ENCODE results near the gene CYB5RL. TPM values are rescaled to one million over a fixed set of nuclear protein-coding genes. Genes with fewer than 3 reads are reported as not detected.
A peak's percentile ranks its signal among the peaks of the same experiment; 100 is the strongest.

CYB5RL gene
- total RNA-seq: 1 to 10 TPM; 7.9 to 9.0 TPM
- polyA plus RNA-seq: 1 to 10 TPM; 2.2 to 2.5 TPM
- long read RNA-seq, donor 1: 0 reads
- long read RNA-seq, donor 2: 0 reads
- long read RNA-seq, donor 3: 0 reads
- long read RNA-seq, donor 4: 0 reads
- long read RNA-seq, donor 5: 0 reads

- Histone ChIP-seq H3K27ac (ENCODE audit: low read depth in 1 of 2, low read length in 1 of 2) (peak within 1 kb of the TSS; percentile 62 to 84), H3K9ac (ENCODE audit: insufficient read depth in 1 of 2, low read length in 2 of 2) (peak within 1 kb of the TSS; percentile 80 to 86), H3K27me3 (ENCODE audit: control insufficient read depth in 3 of 3, insufficient read depth in 3 of 3, low read length in 2 of 3) (no peaks in the 10 kb centered on the region), H3K36me3 (ENCODE audit: control insufficient read depth in 4 of 4, insufficient read depth in 4 of 4, low read length in 4 of 4) (peaks cover 1 to 9% (median 7%) of the 10 kb centered on the region in 4 donors), H3K4me1 (ENCODE audit: control insufficient read depth in 5 of 5, insufficient read depth in 5 of 5, low read length in 5 of 5) (peaks cover 0 to 19% (median 3%) of the 10 kb centered on the region in 5 donors), H3K9me3 (ENCODE audit: control insufficient read depth in 4 of 4, insufficient read depth in 3 of 4, low read length in 3 of 4) (no peaks in the 10 kb centered on the region), H3K4me3 (peak within 1 kb of the TSS; percentile 85)
- 0% methylated on average over 51 of the region's 51 CpGs for WGBS, 2 donors
- DNase-seq (peak; percentile 93 to 99 (median 96)), ATAC-seq (ENCODE audit: insufficient read depth, low FRiP score) (peak; percentile 98)
- TF ChIP-seq CTCF (IDR thresholded peaks at IDR 0.05; ENCODE audit: control extremely low read depth, extremely low read depth): no peak
Measured at GRCh38 chr1:54199765-54200518, at the start of gene CYB5RL, which contains the start of gene MRPL37. Gene CYB5RL, minus strand, starts transcription at chr1:54200030. Its CDS starts 4,414 bp downstream, at chr1:54195616. Gene MRPL37, plus strand, starts transcription at chr1:54200167. Its CDS starts 77 bp downstream, at chr1:54200244.

- H3K4me3 ChIP-seq: no peak overlapping the region
- ATAC-seq (ENCODE audit: insufficient read depth, low FRiP score): no peak
- WGBS, 2 donors: 77 to 84% methylated on average over 4 of the region's 4 CpGs
Measured at GRCh38 chr1:54248966-54249365, 49.1 kb upstream of the CYB5RL start.

GRCh38 chr1:54247863-54248515, 48.2 kb upstream of the CYB5RL start:
- Histone ChIP-seq H3K27me3 (ENCODE audit: control insufficient read depth in 3 of 3, insufficient read depth in 3 of 3, low read length in 2 of 3) (no peaks in the 10 kb centered on the region), H3K4me3 (no peak overlapping the region), H3K9ac (ENCODE audit: insufficient read depth in 1 of 2, low read length in 2 of 2) (no peak overlapping the region), H3K27ac (ENCODE audit: low read depth in 1 of 2, low read length in 1 of 2) (no peak overlapping the region), H3K9me3 (ENCODE audit: control insufficient read depth in 4 of 4, insufficient read depth in 3 of 4, low read length in 3 of 4) (no peaks in the 10 kb centered on the region), H3K36me3 (ENCODE audit: control insufficient read depth in 4 of 4, insufficient read depth in 4 of 4, low read length in 4 of 4) (peaks cover 0 to 25% (median 17%) of the 10 kb centered on the region in 4 donors), H3K4me1 (ENCODE audit: control insufficient read depth in 5 of 5, insufficient read depth in 5 of 5, low read length in 5 of 5) (peaks cover 0 to 3% (median 0%) of the 10 kb centered on the region in 5 donors)
- no peak for DNase-seq
- no peak for ATAC-seq (ENCODE audit: insufficient read depth, low FRiP score)
- TF ChIP-seq CTCF (IDR thresholded peaks at IDR 0.05; ENCODE audit: control extremely low read depth, extremely low read depth): no peak
- WGBS, 2 donors: 90% methylated on average over 11 of the region's 11 CpGs

More at GRCh38 chr1:54248966-54249365, 49.1 kb upstream of the CYB5RL start:
- Histone ChIP-seq H3K4me1 (ENCODE audit: control insufficient read depth in 5 of 5, insufficient read depth in 5 of 5, low read length in 5 of 5) (peaks cover 0 to 3% (median 0%) of the 10 kb centered on the region in 5 donors), H3K27ac (ENCODE audit: low read depth in 1 of 2, low read length in 1 of 2) (no peak overlapping the region), H3K27me3 (ENCODE audit: control insufficient read depth in 3 of 3, insufficient read depth in 3 of 3, low read length in 2 of 3) (no peaks in the 10 kb centered on the region), H3K9ac (ENCODE audit: insufficient read depth in 1 of 2, low read length in 2 of 2) (no peak overlapping the region), H3K9me3 (ENCODE audit: control insufficient read depth in 4 of 4, insufficient read depth in 3 of 4, low read length in 3 of 4) (no peaks in the 10 kb centered on the region), H3K36me3 (ENCODE audit: control insufficient read depth in 4 of 4, insufficient read depth in 4 of 4, low read length in 4 of 4) (peaks cover 0 to 20% (median 15%) of the 10 kb centered on the region in 4 donors)
- DNase-seq: no peak
- TF ChIP-seq CTCF (IDR thresholded peaks at IDR 0.05; ENCODE audit: control extremely low read depth, extremely low read depth): no peak

All from lung (tissue), 16 donors.